GM12878 (cell line): ENCODE data around the gene NFKBIE. TPM values are rescaled to one million over a fixed set of nuclear protein-coding genes. Genes with fewer than 3 reads are reported as not detected.

ENCODE experiments used
- ATAC-seq: fragments of 200-7000 bp; cut with Tn5 transposase; 3 replicates; pipeline ENCODE4 v1.9.1; 2020; ENCODE audit warnings: mild to moderate bottlenecking, moderate library complexity
- BruUV-seq: library from RNA; stranded (reverse); fragments of 400-500 nt; replicated peaks from 2 replicates; lab custom pipeline; 2021; lab: Mats Ljungman, UMichigan
- CTCF ChIA-PET: fragments of 300-600 bp; sonication (Branson Sonifier 250); formaldehyde crosslinking; extraction: SDS; loops from one replicate; lab custom pipeline; 2021; ENCODE audit warnings: inconsistent platforms; lab: Yijun Ruan, JAX
- POLR2A ChIA-PET: fragments of 350-600 bp; formaldehyde crosslinking; extraction: SDS; loops from one replicate; lab custom pipeline; 2021; ENCODE audit warnings: inconsistent platforms; lab: Charles Lee
- RAD21 ChIA-PET: fragments of 300-600 bp; sonication (Branson Sonifier 250); formaldehyde crosslinking; loops from one replicate; lab custom pipeline; 2023; ENCODE audit warnings: antibody characterized with exemption; ENCODE audit not compliant: unreplicated experiment; lab: Charles Lee
- SMC1A ChIA-PET: fragments of 300-600 bp; sonication (Branson Sonifier 250); formaldehyde crosslinking; loops from one replicate; lab custom pipeline; 2023; ENCODE audit not compliant: unreplicated experiment, uncharacterized antibody; lab: Charles Lee
- DNase-seq: peaks from one replicate; pipeline ENCODE4 v3.0.0-alpha.2; 2011; ENCODE audit warnings: low read depth, low spot score
- FAIRE-seq: peaks from 3 replicates; lab custom pipeline; 2011; peaks lifted over from hg19 to GRCh38; lab: Jason Lieb, UNC
- H2AFZ ChIP-seq: 2 replicates; pipeline ENCODE4 v1.6.0; 2011; ENCODE audit warnings: low read depth, low read length, control low read depth; ENCODE audit not compliant: control insufficient read depth
- H3K27ac ChIP-seq: 2 replicates; pipeline ENCODE4 v1.5.1; 2011; ENCODE audit warnings: control low read depth; ENCODE audit not compliant: control insufficient read depth, insufficient read depth
- H3K27me3 ChIP-seq, 2 experiments: replicated peaks in 1 of 2; 2 replicates each; pipeline versions ENCODE4 v1.6.0 to v1.6.1; 2011; ENCODE audit warnings: low read length in 1 of 2; ENCODE audit not compliant: control insufficient read depth in 2 of 2, insufficient read depth in 2 of 2
- H3K36me3 ChIP-seq, 2 experiments: 2 replicates each; pipeline ENCODE4 v1.5.1; 2011; ENCODE audit warnings: low read length in 1 of 2; ENCODE audit not compliant: control insufficient read depth in 2 of 2, insufficient read depth in 2 of 2
- H3K4me1 ChIP-seq: 2 replicates; pipeline ENCODE4 v1.6.1; 2011; ENCODE audit warnings: mild to moderate bottlenecking, low read length, moderate library complexity, mixed read lengths; ENCODE audit not compliant: control insufficient read depth, insufficient read depth
- H3K4me2 ChIP-seq: 2 replicates; pipeline ENCODE4 v1.6.0; 2011; ENCODE audit warnings: control low read depth; ENCODE audit not compliant: control insufficient read depth, insufficient read depth
- H3K4me3 ChIP-seq: fragments of 200-600 bp; sonication (generic); 2 replicates; pipeline ENCODE4 v1.5.1; 2016
- H3K79me2 ChIP-seq: 2 replicates; pipeline ENCODE4 v1.6.0; 2011; ENCODE audit warnings: low read length; ENCODE audit not compliant: control insufficient read depth, insufficient read depth
- H3K9ac ChIP-seq: 2 replicates; pipeline ENCODE4 v1.8.0; 2011; ENCODE audit warnings: low read length, control low read depth, mixed read lengths; ENCODE audit not compliant: control insufficient read depth, insufficient read depth
- H3K9me3 ChIP-seq: replicated peaks from 3 replicates; pipeline ENCODE4 v1.5.1; 2011; ENCODE audit warnings: mild to moderate bottlenecking, low read length; ENCODE audit not compliant: control insufficient read depth, insufficient read depth
- H4K20me1 ChIP-seq: 2 replicates; pipeline ENCODE4 v1.6.0; 2011; ENCODE audit not compliant: control insufficient read depth, insufficient read depth
- CUX1 ChIP-seq: IDR thresholded peaks from 2 replicates; pipeline ENCODE4 v1.6.1; 2012; ENCODE audit warnings: improper control_type of control experiment, low read depth, low read length; ENCODE audit not compliant: insufficient replicate concordance
- HDAC6 ChIP-seq: fragments of 200-600 bp; sonication (generic); IDR thresholded peaks from one replicate; pipeline ENCODE4 v1.8.0; 2017; ENCODE audit warnings: antibody characterized with exemption; ENCODE audit not compliant: unreplicated experiment
- MYB ChIP-seq: fragments of 150-350 bp; IDR thresholded peaks from 2 replicates; pipeline ENCODE4 v1.6.1; 2014; ENCODE audit warnings: mild to moderate bottlenecking, low read depth, low read length, borderline replicate concordance
- MYC ChIP-seq: IDR thresholded peaks from 2 replicates; pipeline ENCODE4 v1.6.1; 2011; ENCODE audit warnings: mild to moderate bottlenecking, low read length, moderate library complexity, inconsistent platforms; ENCODE audit not compliant: insufficient read depth, insufficient replicate concordance, insufficient read length, severe bottlenecking
- TCF3 ChIP-seq: IDR thresholded peaks from 2 replicates; pipeline ENCODE4 v1.6.1; 2012; ENCODE audit warnings: low read depth, mild to moderate bottlenecking, low read length, borderline replicate concordance; ENCODE audit not compliant: insufficient read depth
- ZBTB4 ChIP-seq: fragments of 450-650 bp; formaldehyde crosslinking; IDR thresholded peaks from 2 replicates; pipeline ENCODE4 v1.4.0; 2022; ENCODE audit warnings: mild to moderate bottlenecking, moderate library complexity
- ZNF274 ChIP-seq: IDR thresholded peaks from one replicate; pipeline ENCODE4 v1.8.0; 2011; ENCODE audit not compliant: insufficient read length, insufficient read depth
- WGBS: methylation state at CpG from one replicate; pipeline ENCODE4 v1.1.6; 2016; ENCODE audit warnings: low lambda C conversion rate; ENCODE audit not compliant: insufficient replicate concordance, insufficient coverage; ENCODE audit errors: missing lambda C conversion rate; 5-methylcytosine and 5-hydroxymethylcytosine counted together
- in situ Hi-C: fragments of 300-500 bp; cut with MboI; formaldehyde crosslinking; loops from 9 replicates; pipeline ENCODE4 v1.14.3; 2018; ENCODE audit warnings: mixed read lengths
- intact Hi-C: fragments of 100-400 bp; cut with micrococcal nuclease; formaldehyde crosslinking; loops from one replicate; pipeline ENCODE4 v1.14.2; 2022; ENCODE audit not compliant: unreplicated experiment
- polyA plus RNA-seq, 11 experiments: library from polyadenylated mRNA; depleted of rRNA in 4 of 11; unstranded in 6 of 11; stranded (reverse) in 5 of 11; fragments of >200 nt; fragmentation: Nextera tagmentation in 4 of 11; fragmentation: Illumina TruSeq in 1 of 11; extraction: Ambion mirVana in 4 of 11; extraction: Trizol in 1 of 11; gene quantifications; 1 replicate in 1 of 11; 2 replicates in 10 of 11; pipeline versions ENCODE4 v1.2.1 to v1.2.3, GENCODE V29; 2011 to 2016; ENCODE audit warnings: inconsistent platforms in 2 of 11, missing spikeins in 2 of 11, low read depth in 1 of 11
- total RNA-seq, 4 experiments: library from RNA; depleted of rRNA in 3 of 4; stranded (reverse); fragments of >200 nt in 3 of 4; fragmentation: Illumina TruSeq in 1 of 4; extraction: Trizol in 1 of 4; gene quantifications; 2 replicates each; pipeline versions ENCODE4 v1.2.1 to v1.2.3, GENCODE V29; 2013 to 2021
- TF ChIP-seq, protein P1 (sequence below): IDR thresholded peaks from 2 replicates; pipeline ENCODE4 v1.6.1; 2012; ENCODE audit warnings: low read depth, low read length, improper control_type of control experiment
- TF ChIP-seq, protein P2 (sequence below): fragments of 450-650 bp; IDR thresholded peaks from 2 replicates; pipeline ENCODE4 v1.6.1; 2017; ENCODE audit warnings: mild to moderate bottlenecking

Gene NFKBIE
- total and polyA plus RNA-seq, 10 of the 15 experiments (the other 5 are each of a cell fraction or from before 2014, with no cell fraction given) = 10.4 to 106 (median 38.8) TPM

GRCh38 chr6:44276667-44277640 lies 11.6 kb upstream of the NFKBIE start:
- Histone ChIP-seq H3K79me2 (no peaks in the 10 kb centered on the region), H3K36me3 (no peaks in the 10 kb centered on the region; a peak in 1 of 4 replicates), H4K20me1 (no peaks in the 10 kb centered on the region), H3K9ac (no peak overlapping the region)
- RAD21 ChIA-PET = no interaction called here
- TF ChIP-seq MYB = no peak
- TF ChIP-seq, protein P1, sequence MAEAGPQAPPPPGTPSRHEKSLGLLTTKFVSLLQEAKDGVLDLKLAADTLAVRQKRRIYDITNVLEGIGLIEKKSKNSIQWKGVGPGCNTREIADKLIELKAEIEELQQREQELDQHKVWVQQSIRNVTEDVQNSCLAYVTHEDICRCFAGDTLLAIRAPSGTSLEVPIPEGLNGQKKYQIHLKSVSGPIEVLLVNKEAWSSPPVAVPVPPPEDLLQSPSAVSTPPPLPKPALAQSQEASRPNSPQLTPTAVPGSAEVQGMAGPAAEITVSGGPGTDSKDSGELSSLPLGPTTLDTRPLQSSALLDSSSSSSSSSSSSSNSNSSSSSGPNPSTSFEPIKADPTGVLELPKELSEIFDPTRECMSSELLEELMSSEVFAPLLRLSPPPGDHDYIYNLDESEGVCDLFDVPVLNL = no peak
- TF ChIP-seq MYC = no peak
- TF ChIP-seq ZBTB4 (CRISPR knock-in tag) = no peak
- no peak for TF ChIP-seq CUX1
- TF ChIP-seq, protein P2, sequence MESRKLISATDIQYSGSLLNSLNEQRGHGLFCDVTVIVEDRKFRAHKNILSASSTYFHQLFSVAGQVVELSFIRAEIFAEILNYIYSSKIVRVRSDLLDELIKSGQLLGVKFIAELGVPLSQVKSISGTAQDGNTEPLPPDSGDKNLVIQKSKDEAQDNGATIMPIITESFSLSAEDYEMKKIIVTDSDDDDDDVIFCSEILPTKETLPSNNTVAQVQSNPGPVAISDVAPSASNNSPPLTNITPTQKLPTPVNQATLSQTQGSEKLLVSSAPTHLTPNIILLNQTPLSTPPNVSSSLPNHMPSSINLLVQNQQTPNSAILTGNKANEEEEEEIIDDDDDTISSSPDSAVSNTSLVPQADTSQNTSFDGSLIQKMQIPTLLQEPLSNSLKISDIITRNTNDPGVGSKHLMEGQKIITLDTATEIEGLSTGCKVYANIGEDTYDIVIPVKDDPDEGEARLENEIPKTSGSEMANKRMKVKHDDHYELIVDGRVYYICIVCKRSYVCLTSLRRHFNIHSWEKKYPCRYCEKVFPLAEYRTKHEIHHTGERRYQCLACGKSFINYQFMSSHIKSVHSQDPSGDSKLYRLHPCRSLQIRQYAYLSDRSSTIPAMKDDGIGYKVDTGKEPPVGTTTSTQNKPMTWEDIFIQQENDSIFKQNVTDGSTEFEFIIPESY = no peak
- no peak for TF ChIP-seq TCF3
- TF ChIP-seq HDAC6 = no peak
- TF ChIP-seq ZNF274 = no peak
- TF ChIP-seq, all 136 proteins: peak for 0
- no TSS peak for BruUV-seq
- Histone ChIP-seq H3K27me3 (peaks cover 0 to 8% of the 10 kb centered on the region in 2 experiments; a peak in 3 of 4 replicates), H3K4me3 (no peak overlapping the region), H2AFZ (no peak overlapping the region), H3K27ac (no peak overlapping the region), H3K9me3 (no peaks in the 10 kb centered on the region), H3K4me2 (no peak overlapping the region), H3K4me1 (no peaks in the 10 kb centered on the region)
- ChIA-PET SMC1A (interaction anchor here (0.6 to 1.4 kb wide), 2 partner anchors 10 to 160 kb away, joined by 3 to 4 read pairs; no protein-coding TSS in a partner anchor), POLR2A (no interaction called here), CTCF (no interaction called here)
- no peak for FAIRE-seq
- no peak for DNase-seq
- in situ Hi-C loops (no loop called here), intact Hi-C loops (no loop called here)
- 58% methylated on average over 23 of the region's 23 CpGs for WGBS
- ATAC-seq = no peak
